H1 (cell line): ENCODE measurements around the gene RSPO3. TPM values are rescaled to one million over a fixed set of nuclear protein-coding genes. Genes with fewer than 3 reads are reported as not detected.

ENCODE experiments used
- CTCF ChIA-PET: fragments of 300-600 bp; sonication (Branson Sonifier 250); formaldehyde crosslinking; loops from one replicate; lab custom pipeline; 2021; ENCODE audit not compliant: partially characterized antibody; lab: Charles Lee
- POLR2A ChIA-PET: fragments of 300-600 bp; sonication (Branson Sonifier 250); formaldehyde crosslinking; loops from one replicate; lab custom pipeline; 2021; ENCODE audit warnings: inconsistent platforms; ENCODE audit not compliant: partially characterized antibody; lab: Charles Lee
- DNase-seq, 2 experiments: peaks; one replicate each; pipeline versions ENCODE4 v3.0.0 to v3.0.0-alpha.2; 2010 to 2022; ENCODE audit warnings: low spot score in 2 of 2, low read depth in 1 of 2, mixed read lengths in 1 of 2
- FAIRE-seq: peaks from 2 replicates; lab custom pipeline; 2011; peaks lifted over from hg19 to GRCh38; lab: Jason Lieb, UNC
- H2AFZ ChIP-seq: 2 replicates; pipeline ENCODE4 v1.8.1; 2012; ENCODE audit warnings: low read length, inconsistent platforms
- H2AK5ac ChIP-seq: 2 replicates; pipeline ENCODE4 v1.6.1; 2013; ENCODE audit warnings: low read depth, low read length
- H2BK120ac ChIP-seq: replicated peaks from 2 replicates; pipeline ENCODE3; 2013; ENCODE audit warnings: low read depth, low read length, inconsistent platforms
- H2BK12ac ChIP-seq: 2 replicates; pipeline ENCODE4 v1.6.1; 2013; ENCODE audit warnings: low read depth, low read length
- H2BK15ac ChIP-seq: 2 replicates; pipeline ENCODE4 v1.6.1; 2013; ENCODE audit warnings: low read length
- H2BK20ac ChIP-seq: 2 replicates; pipeline ENCODE4 v1.6.1; 2013; ENCODE audit warnings: low read length
- H2BK5ac ChIP-seq: 2 replicates; pipeline ENCODE4 v1.6.1; 2013; ENCODE audit warnings: low read depth, low read length
- H3K14ac ChIP-seq: 2 replicates; pipeline ENCODE4 v1.6.1; 2013; ENCODE audit warnings: inconsistent platforms; ENCODE audit not compliant: insufficient read length
- H3K18ac ChIP-seq: 2 replicates; pipeline ENCODE4 v1.6.1; 2013; ENCODE audit warnings: low read length; ENCODE audit errors: extremely low read depth
- H3K23ac ChIP-seq: 2 replicates; pipeline ENCODE4 v1.6.1; 2013; ENCODE audit warnings: inconsistent platforms; ENCODE audit not compliant: insufficient read length
- H3K23me2 ChIP-seq: 2 replicates; pipeline ENCODE4 v1.6.1; 2013; ENCODE audit warnings: low read depth, low read length
- H3K27ac ChIP-seq: 2 replicates; pipeline ENCODE4 v1.6.1; 2011; ENCODE audit warnings: low read depth, low read length, inconsistent platforms
- H3K27me3 ChIP-seq, 4 experiments: replicated peaks in 1 of 4; 1 replicate in 1 of 4; 2 replicates in 3 of 4; pipeline versions ENCODE4 v1.6.1 to v1.8.1; 2011 to 2013; ENCODE audit warnings: low read length in 3 of 4, mild to moderate bottlenecking in 3 of 4, inconsistent platforms in 2 of 4, mixed read lengths in 2 of 4, moderate library complexity in 1 of 4; ENCODE audit not compliant: control insufficient read depth in 3 of 4, insufficient read depth in 3 of 4; ENCODE audit errors: extremely low read depth in 1 of 4
- H3K36me3 ChIP-seq, 4 experiments: 2 replicates each; pipeline versions ENCODE4 v1.6.1 to v1.8.1; 2011 to 2013; ENCODE audit warnings: mild to moderate bottlenecking in 4 of 4, low read length in 3 of 4, moderate library complexity in 2 of 4, control low read depth in 1 of 4, inconsistent platforms in 1 of 4; ENCODE audit not compliant: insufficient read depth in 4 of 4, control insufficient read depth in 2 of 4
- H3K4ac ChIP-seq: replicated peaks from 2 replicates; pipeline ENCODE3; 2013; ENCODE audit warnings: low read length, low read depth, mixed read lengths, inconsistent platforms; ENCODE audit not compliant: insufficient read length
- H3K4me1 ChIP-seq, 4 experiments: replicated peaks in 1 of 4; 1 replicate in 1 of 4; 2 replicates in 3 of 4; pipeline versions ENCODE4 v1.6.1 to v1.8.1; 2011 to 2013; ENCODE audit warnings: low read length in 3 of 4, inconsistent platforms in 2 of 4, mixed read lengths in 1 of 4; ENCODE audit not compliant: insufficient read depth in 4 of 4, control insufficient read depth in 3 of 4
- H3K4me2 ChIP-seq, 2 experiments: 2 replicates each; pipeline versions ENCODE4 v1.6.1 to v1.8.1; 2011 to 2013; ENCODE audit warnings: low read depth in 2 of 2, low read length in 2 of 2, control low read depth in 1 of 2, inconsistent platforms in 1 of 2, mild to moderate bottlenecking in 1 of 2; ENCODE audit not compliant: insufficient read depth in 1 of 2
- H3K4me3 ChIP-seq, 4 experiments: fragments of 200-600, 300-600 bp in 1 of 4; sonication (generic), shearing (Covaris generic), sonication (Bioruptor Twin) in 1 of 4; 2 replicates each; pipeline versions ENCODE4 v1.5.1 to v1.8.1; 2011 to 2016; ENCODE audit warnings: low read length in 4 of 4, low read depth in 3 of 4, control low read depth in 2 of 4, inconsistent platforms in 2 of 4, mild to moderate bottlenecking in 2 of 4, mixed read lengths in 1 of 4, moderate library complexity in 1 of 4; ENCODE audit not compliant: insufficient read depth in 2 of 4; ENCODE audit errors: extremely low read depth in 1 of 4
- H3K56ac ChIP-seq: replicated peaks from 2 replicates; pipeline ENCODE3; 2013; ENCODE audit warnings: low read depth, mild to moderate bottlenecking, mixed read lengths, low read length, inconsistent platforms; ENCODE audit not compliant: insufficient read length
- H3K79me1 ChIP-seq: 2 replicates; pipeline ENCODE4 v1.6.1; 2013; ENCODE audit warnings: low read depth, low read length, control low read depth
- H3K79me2 ChIP-seq, 2 experiments: 2 replicates each; pipeline versions ENCODE4 v1.6.1 to v1.8.1; 2012 to 2013; ENCODE audit warnings: low read length in 2 of 2, mild to moderate bottlenecking in 2 of 2, inconsistent platforms in 1 of 2; ENCODE audit not compliant: insufficient read depth in 2 of 2, control insufficient read depth in 1 of 2
- H3K9ac ChIP-seq, 4 experiments: replicated peaks in 1 of 4; 1 replicate in 1 of 4; 2 replicates in 3 of 4; pipeline versions ENCODE4 v1.6.1 to v1.8.1; 2011 to 2013; ENCODE audit warnings: low read depth in 3 of 4, low read length in 3 of 4, control low read depth in 2 of 4, mild to moderate bottlenecking in 2 of 4, moderate library complexity in 2 of 4, inconsistent platforms in 1 of 4; ENCODE audit errors: extremely low read depth in 1 of 4
- H3K9me3 ChIP-seq, 2 experiments: 2 replicates each; pipeline versions ENCODE4 v1.6.1 to v1.8.1; 2012 to 2013; ENCODE audit warnings: mild to moderate bottlenecking in 2 of 2, moderate library complexity in 2 of 2, control low read depth in 1 of 2, inconsistent platforms in 1 of 2, low read depth in 1 of 2, low read length in 1 of 2, mixed read lengths in 1 of 2; ENCODE audit not compliant: insufficient read depth in 2 of 2
- H4K20me1 ChIP-seq, 2 experiments: replicated peaks in 1 of 2; 2 replicates each; pipeline versions ENCODE3 to v1.8.1; 2011 to 2013; ENCODE audit warnings: inconsistent platforms in 2 of 2, low read length in 2 of 2, mild to moderate bottlenecking in 1 of 2; ENCODE audit not compliant: insufficient read depth in 2 of 2, control insufficient read depth in 1 of 2
- H4K5ac ChIP-seq: 2 replicates; pipeline ENCODE4 v1.6.1; 2013; ENCODE audit warnings: low read length, low read depth, mixed read lengths, inconsistent platforms; ENCODE audit not compliant: insufficient read length
- H4K8ac ChIP-seq: 2 replicates; pipeline ENCODE4 v1.8.0; 2013; ENCODE audit warnings: mild to moderate bottlenecking, moderate library complexity, low read length, inconsistent platforms; ENCODE audit not compliant: insufficient read depth; ENCODE audit errors: extremely low read depth
- H4K91ac ChIP-seq: replicated peaks from 2 replicates; pipeline ENCODE3; 2013; ENCODE audit warnings: low read length, mixed read lengths, inconsistent platforms; ENCODE audit not compliant: insufficient read length
- CBX5 ChIP-seq: fragments of 300-800, 300-1000 bp; sonication (generic); IDR thresholded peaks from 2 replicates; pipeline ENCODE4 v1.7.1; 2016; ENCODE audit warnings: antibody characterized with exemption, low read length, low read depth
- FOSL1 ChIP-seq: IDR thresholded peaks from 2 replicates; pipeline ENCODE4 v1.6.1; 2011; ENCODE audit warnings: mild to moderate bottlenecking, low read depth, low read length, moderate library complexity; ENCODE audit not compliant: insufficient read depth
- NANOG ChIP-seq: IDR thresholded peaks from 2 replicates; pipeline ENCODE4 v1.6.1; 2011; ENCODE audit warnings: low read length, low read depth, mild to moderate bottlenecking, inconsistent platforms; ENCODE audit not compliant: insufficient read depth, poor library complexity, severe bottlenecking
- PHF8 ChIP-seq: fragments of 200-600 bp; sonication (generic); conservative IDR thresholded peaks from 2 replicates; pipeline ENCODE4 v1.7.1; 2012; ENCODE audit warnings: low read depth, mild to moderate bottlenecking, inconsistent platforms, low read length, moderate library complexity
- RBBP5 ChIP-seq: IDR thresholded peaks from 2 replicates; pipeline ENCODE4 v1.7.1; 2012; ENCODE audit warnings: low read depth, mild to moderate bottlenecking, inconsistent platforms, low read length, moderate library complexity, borderline replicate concordance
- SP4 ChIP-seq: IDR thresholded peaks from 2 replicates; pipeline ENCODE4 v1.6.1; 2012; ENCODE audit warnings: low read length, inconsistent platforms
- SUZ12 ChIP-seq: fragments of 200-600 bp; sonication (generic); IDR thresholded peaks from 2 replicates; pipeline ENCODE4 v1.6.1; 2012; ENCODE audit warnings: mild to moderate bottlenecking, inconsistent platforms, low read length, moderate library complexity, mixed read lengths
- TAF7 ChIP-seq: optimal IDR thresholded peaks from 2 replicates; pipeline ENCODE3; 2011; ENCODE audit warnings: low read depth, mild to moderate bottlenecking, inconsistent platforms, low read length, moderate library complexity, borderline replicate concordance
- WGBS, 2 experiments: shearing (Covaris generic) in 1 of 2; methylation state at CpG; one replicate each; pipeline versions ENCODE4 v1.1.6 to v1.1.7; 2013 to 2015; ENCODE audit warnings: low lambda C conversion rate in 2 of 2, mixed read lengths in 2 of 2, inconsistent platforms in 1 of 2, low coverage in 1 of 2, missing lambda C conversion rate in 1 of 2; ENCODE audit not compliant: insufficient replicate concordance in 2 of 2, insufficient coverage in 1 of 2, insufficient read length in 1 of 2; ENCODE audit errors: extremely low coverage in 1 of 2, missing lambda C conversion rate in 1 of 2; 5-methylcytosine and 5-hydroxymethylcytosine counted together
- polyA plus RNA-seq, 7 experiments: library from polyadenylated mRNA; depleted of rRNA in 3 of 7; stranded (reverse) in 5 of 7; unstranded in 2 of 7; fragments of >200 nt in 5 of 7; fragments of 200-250 nt in 2 of 7; gene quantifications; 1 replicate in 5 of 7; 2 replicates in 1 of 7; 4 replicates in 1 of 7; pipeline versions ENCODE4 v1.2.1 to v1.2.3, GENCODE V29; 2011 to 2013; ENCODE audit warnings: missing spikeins in 2 of 7, mixed read lengths in 2 of 7
- total RNA-seq: library from RNA; stranded (reverse); fragmentation: NEBNext Ultra II Directional; extraction: Animal tissue kit (Norgen Biotek cat#: 25700); gene quantifications from 2 replicates; pipeline ENCODE4 v1.2.1, GENCODE V29; 2021
- TF ChIP-seq, protein P1 (sequence below): IDR thresholded peaks from 2 replicates; pipeline ENCODE4 v1.6.1; 2012; ENCODE audit warnings: low read length, inconsistent platforms

Gene RSPO3
- total and polyA plus RNA-seq, 2 of the 8 experiments (the other 6 are each of a cell fraction or from before 2014, with no cell fraction given), result not detected

DNA sequence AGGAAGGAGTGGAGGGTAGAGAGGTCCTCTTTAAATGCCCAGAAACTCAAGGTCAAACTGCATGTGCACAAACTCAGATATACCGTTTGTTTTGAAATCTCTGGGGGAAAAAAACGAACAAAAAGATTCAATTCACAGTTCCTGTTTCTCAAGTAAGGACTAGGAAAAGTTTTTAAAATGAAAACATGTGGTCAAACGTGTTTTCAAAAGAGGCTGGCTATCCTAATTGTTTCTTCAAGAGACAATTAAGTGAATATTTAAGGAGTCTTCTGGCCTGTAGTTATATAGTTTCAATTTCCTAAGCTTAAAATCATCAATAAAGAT lies 3.1 kb downstream of the RSPO3 start:
- H4K20me1 ChIP-seq, result peaks cover 6 to 12% of the 10 kb centered on the region in 2 experiments
- no peak overlapping the region; a peak in 2 of 8 replicates for H3K4me3 ChIP-seq
- DNase-seq (no peak), FAIRE-seq (no peak)
- ChIA-PET POLR2A (no interaction called here), CTCF (interaction anchor here (0.6 to 3.1 kb wide), 13 partner anchors 9 to 1089 kb away, joined by 3 to 20 read pairs (median 4); no protein-coding TSS in a partner anchor)
- H3K27me3 ChIP-seq, result peaks cover 29 to 47% (median 42%) of the 10 kb centered on the region in 4 experiments
- no peak overlapping the region for H2BK12ac ChIP-seq
- no peak overlapping the region for H4K91ac ChIP-seq
- H3K79me1 ChIP-seq, result no peaks in the 10 kb centered on the region
- peaks cover 0 to 16% (median 12%) of the 10 kb centered on the region in 4 experiments; a peak in 6 of 7 replicates for H3K4me1 ChIP-seq
- no peak overlapping the region for H3K9ac ChIP-seq
- WGBS, 2 experiments, result 22% methylated on average over 3 of the region's 3 CpGs; no CpG with 5 or more reads in 1 of the 2 experiments
- peaks cover 14% of the 10 kb centered on the region; the same call in 1 of the 2 replicates for H3K23me2 ChIP-seq
- H3K4me2 ChIP-seq, result peak overlapping the region in 1 of 2 experiments; percentile 95; a peak in 2 of 4 replicates
- no peaks in the 10 kb centered on the region for H3K36me3 ChIP-seq
- no peak overlapping the region for H2BK5ac ChIP-seq
- H3K9me3 ChIP-seq, result no peaks in the 10 kb centered on the region
- no peak overlapping the region for H2AFZ ChIP-seq
- no peak overlapping the region for H4K8ac ChIP-seq
- no peak overlapping the region for H2BK120ac ChIP-seq
- H2BK15ac ChIP-seq, result no peak overlapping the region
- H3K14ac ChIP-seq, result no peak overlapping the region
- no peak overlapping the region for H2BK20ac ChIP-seq
- H4K5ac ChIP-seq, result no peak overlapping the region
- H3K79me2 ChIP-seq, result no peaks in the 10 kb centered on the region
- TF ChIP-seq CBX5 (no peak), TAF7 (no peak), RBBP5 (no peak), SUZ12 (no peak), FOSL1 (no peak), NANOG (no peak), SP4 (no peak), PHF8 (no peak)
- TF ChIP-seq, protein P1, sequence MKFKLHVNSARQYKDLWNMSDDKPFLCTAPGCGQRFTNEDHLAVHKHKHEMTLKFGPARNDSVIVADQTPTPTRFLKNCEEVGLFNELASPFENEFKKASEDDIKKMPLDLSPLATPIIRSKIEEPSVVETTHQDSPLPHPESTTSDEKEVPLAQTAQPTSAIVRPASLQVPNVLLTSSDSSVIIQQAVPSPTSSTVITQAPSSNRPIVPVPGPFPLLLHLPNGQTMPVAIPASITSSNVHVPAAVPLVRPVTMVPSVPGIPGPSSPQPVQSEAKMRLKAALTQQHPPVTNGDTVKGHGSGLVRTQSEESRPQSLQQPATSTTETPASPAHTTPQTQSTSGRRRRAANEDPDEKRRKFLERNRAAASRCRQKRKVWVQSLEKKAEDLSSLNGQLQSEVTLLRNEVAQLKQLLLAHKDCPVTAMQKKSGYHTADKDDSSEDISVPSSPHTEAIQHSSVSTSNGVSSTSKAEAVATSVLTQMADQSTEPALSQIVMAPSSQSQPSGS, result no peak
- no peak overlapping the region for H3K27ac ChIP-seq
- H3K23ac ChIP-seq, result no peak overlapping the region
- no peak overlapping the region for H3K18ac ChIP-seq
- no peak overlapping the region for H2AK5ac ChIP-seq
- no peak overlapping the region for H3K4ac ChIP-seq
- H3K56ac ChIP-seq, result no peak overlapping the region
